GM18507 (cell line): ENCODE results near the gene AP2A2.

ENCODE experiments used
- DNase-seq: peaks from one replicate; pipeline ENCODE4 v3.0.0; 2011; ENCODE audit warnings: low read depth; ENCODE audit not compliant: insufficient read length; ENCODE audit errors: extremely low spot score
- FAIRE-seq: peaks from 2 replicates; lab custom pipeline; 2011; peaks lifted over from hg19 to GRCh38; lab: Jason Lieb, UNC

The AP2A2 gene

DNA sequence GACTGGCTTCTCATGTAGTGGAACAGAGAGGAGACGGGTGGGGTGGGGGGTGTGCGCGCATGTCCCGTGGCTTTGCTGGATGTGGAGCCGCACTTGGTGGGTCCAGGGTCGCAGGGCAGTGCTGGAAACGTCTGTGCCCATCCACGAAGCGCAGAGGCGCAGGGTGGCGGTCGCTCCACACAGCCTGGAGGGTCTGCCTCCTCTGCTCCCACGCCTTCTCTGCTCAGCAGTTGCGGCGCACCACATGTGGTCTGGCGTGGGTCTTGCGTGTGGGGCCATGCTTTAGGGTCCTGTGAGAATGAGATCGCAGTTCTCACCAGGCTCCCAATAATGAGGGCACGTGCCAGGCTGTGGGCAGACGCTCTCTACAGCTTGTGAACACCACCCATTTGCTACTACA, 60.2 kb downstream of the AP2A2 start:
- DNase-seq (no peak), FAIRE-seq (no peak)

DNA sequence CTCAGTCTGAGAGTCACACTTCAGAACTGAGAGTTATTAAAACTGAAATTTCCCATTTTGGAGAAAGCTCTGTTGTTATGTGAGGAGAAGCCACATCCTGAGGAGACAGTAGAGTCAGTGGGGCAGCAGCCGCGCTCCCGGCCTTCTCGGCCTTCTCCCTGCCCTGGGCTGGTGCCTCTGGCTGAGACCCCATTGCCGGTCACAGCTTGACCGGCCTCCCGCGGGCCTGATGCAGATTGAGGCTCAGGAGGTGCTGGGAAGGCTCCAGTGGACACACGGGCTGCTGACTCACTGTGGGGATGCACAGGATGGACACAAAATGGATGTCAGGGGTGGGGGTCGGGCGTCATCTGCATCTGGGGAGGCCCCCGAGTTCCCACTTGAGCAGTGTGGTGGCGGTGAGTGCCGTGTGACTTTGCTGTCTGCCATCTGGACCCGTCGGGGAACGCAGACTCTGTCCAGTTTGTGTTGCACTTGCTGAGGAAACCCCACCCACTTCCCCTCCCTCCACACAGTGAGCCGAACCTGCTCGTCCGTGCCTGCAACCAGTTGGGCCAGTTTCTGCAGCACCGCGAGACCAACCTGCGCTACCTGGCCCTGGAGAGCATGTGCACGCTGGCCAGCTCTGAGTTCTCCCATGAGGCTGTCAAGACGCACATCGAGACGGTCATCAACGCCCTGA, 60.7 kb downstream of the AP2A2 start:
- no peak for FAIRE-seq

DNA sequence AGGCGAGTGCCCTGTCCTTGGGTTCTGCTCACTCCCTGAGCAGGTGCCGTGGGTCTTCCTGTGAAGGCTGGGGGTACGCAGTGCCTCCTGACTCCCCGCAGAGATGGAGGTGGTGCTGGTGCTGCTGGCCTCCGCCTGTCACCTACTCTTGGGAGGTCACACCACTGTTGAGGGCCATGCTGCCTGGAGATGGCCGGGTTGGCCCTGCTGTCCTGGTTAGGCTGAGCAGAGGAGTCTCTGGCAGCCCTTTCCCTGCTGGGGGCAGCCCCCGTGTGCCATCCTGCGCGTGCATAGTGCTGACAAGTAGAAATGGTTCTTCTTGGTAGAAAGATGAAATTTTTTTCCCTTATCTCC, 61.3 kb downstream of the AP2A2 start:
- DNase-seq (no peak), FAIRE-seq (no peak)

More for the DNA sequence above, 60.7 kb downstream of the AP2A2 start:
- no peak for DNase-seq

DNA sequence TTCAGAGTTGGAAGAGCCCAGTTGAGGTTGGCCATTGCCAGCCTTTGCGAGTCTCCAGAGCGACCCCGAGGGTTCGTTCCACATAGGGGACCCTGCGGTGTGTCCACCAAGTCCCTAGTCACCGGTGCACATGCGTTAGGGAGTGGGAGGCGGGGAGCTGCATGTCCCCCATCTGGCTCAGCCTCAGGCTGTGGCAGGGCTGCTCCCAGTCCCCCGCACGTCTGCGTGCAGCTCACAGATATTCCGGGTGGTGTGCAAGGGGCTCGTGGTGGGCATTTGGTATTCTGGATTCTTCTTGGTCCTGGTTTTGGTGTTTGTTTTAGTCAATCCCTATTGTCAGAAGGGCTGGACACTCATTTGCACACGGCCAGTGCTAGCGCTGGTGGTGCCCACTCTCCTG, 62.0 kb downstream of the AP2A2 start:
- DNase-seq: no peak
- FAIRE-seq: no peak

DNA sequence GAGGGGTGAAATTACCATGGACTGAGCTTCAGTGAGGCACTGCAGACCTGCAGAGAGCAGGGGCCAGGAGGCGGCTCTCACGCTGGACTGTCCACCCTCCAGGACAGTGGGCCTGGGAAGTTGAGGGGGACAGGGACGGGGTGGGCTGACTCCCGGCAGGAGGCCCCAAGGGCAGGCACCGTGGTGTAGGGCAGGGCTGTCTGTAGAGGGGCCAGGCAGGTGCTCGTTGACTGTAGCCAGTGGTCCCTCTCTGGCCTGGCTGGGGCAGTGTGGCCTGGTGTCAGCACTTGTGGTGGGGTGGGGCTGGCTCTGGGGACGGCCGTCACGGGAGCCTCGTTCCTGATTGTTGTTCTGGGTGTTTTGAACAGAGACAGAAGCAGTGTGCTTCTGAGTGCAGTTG, 64.4 kb downstream of the AP2A2 start:
- FAIRE-seq: no peak
- no peak for DNase-seq

DNA sequence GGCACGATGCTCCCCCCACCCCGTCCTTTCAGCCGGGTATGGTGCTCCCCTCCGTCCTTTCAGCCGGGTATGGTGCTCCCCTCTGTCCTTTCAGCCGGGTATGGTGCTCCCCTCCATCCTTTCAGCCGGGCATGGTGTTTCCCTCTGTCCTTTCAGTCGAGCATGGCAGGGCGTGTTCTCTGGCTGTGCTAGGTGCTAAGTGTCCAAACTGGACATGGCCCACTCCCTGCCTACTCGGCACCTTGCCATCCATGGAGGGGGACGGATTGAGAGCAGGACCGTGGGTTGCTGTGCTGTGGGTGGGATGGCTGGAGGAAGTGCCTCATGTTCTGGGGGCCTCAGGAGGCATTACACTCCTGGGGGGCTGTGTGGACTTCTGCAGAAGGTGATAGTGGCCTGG, 65.4 kb downstream of the AP2A2 start:
- no peak for DNase-seq
- no peak for FAIRE-seq

DNA sequence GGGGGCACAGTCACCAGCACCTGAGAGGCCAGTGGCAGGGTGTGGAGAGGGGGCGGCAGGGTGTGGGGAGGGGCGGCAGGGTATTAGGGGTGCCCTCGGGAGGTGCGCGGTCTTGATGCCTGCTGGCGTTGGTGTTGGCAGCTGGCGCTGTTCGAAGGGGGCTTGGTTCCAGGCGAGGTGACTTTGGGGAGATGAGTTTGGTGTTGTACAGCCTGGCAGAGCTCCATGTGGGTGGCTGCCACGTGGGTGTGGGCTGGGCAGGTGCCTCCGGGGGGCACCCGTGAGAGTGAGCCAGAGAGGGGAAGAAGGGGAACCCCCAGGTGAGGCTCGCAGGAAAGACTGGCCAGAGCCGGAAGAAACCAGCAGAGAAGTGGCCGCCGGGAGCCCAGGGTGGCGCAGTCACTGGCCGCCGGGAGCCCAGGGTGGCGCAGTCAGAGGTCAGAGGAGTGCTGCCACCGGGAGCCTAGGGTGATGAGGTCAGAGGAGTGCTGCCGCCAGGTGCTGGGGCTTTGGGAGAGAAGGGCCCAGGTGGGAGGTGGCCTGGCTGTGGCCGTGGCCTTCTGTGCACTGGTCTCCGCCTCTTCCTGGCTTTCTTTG, 66.1 kb downstream of the AP2A2 start:
- no peak for DNase-seq

DNA sequence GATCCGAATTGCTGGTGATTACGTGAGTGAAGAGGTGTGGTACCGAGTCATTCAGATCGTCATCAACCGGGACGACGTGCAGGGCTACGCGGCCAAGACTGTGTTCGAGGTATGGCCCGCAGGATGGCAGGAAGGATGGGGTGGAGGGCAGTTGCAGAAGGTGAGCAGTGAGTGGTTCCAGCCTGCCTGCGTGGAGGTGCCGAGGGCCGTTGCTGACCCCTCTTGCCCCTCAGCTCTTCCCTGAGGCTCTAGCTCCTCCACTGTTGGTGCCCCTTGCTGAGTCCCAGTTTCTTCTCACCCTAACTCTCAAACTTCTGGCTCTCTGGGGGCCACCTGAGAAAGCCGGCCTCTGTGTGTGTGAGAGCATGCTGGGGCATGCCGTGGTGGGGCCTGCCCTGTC, 66.9 kb downstream of the AP2A2 start:
- FAIRE-seq (no peak), DNase-seq (no peak)

More for the DNA sequence above, 66.1 kb downstream of the AP2A2 start:
- FAIRE-seq: no peak

DNA sequence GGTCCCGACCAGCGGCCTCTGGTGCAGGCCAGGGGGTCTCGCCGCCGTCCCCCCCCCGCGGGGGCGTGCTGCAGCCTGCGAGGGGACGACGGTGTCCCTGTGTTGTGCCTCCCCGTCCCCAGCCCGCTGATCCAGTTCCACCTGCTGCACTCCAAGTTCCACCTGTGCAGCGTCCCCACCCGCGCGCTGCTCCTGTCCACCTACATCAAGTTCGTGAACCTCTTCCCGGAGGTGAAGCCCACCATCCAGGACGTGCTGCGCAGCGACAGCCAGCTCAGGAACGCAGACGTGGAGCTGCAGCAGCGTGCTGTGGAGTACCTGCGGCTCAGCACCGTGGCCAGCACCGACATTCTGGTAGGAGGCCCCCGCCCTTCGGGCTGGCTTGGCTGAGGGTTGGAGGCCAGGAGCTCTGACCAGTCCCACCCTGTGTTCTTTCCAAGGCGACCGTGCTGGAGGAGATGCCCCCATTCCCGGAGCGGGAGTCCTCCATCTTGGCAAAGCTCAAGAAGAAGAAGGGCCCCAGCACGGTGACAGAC, 68.0 kb downstream of the AP2A2 start:
- DNase-seq (no peak), FAIRE-seq (no peak)

DNA sequence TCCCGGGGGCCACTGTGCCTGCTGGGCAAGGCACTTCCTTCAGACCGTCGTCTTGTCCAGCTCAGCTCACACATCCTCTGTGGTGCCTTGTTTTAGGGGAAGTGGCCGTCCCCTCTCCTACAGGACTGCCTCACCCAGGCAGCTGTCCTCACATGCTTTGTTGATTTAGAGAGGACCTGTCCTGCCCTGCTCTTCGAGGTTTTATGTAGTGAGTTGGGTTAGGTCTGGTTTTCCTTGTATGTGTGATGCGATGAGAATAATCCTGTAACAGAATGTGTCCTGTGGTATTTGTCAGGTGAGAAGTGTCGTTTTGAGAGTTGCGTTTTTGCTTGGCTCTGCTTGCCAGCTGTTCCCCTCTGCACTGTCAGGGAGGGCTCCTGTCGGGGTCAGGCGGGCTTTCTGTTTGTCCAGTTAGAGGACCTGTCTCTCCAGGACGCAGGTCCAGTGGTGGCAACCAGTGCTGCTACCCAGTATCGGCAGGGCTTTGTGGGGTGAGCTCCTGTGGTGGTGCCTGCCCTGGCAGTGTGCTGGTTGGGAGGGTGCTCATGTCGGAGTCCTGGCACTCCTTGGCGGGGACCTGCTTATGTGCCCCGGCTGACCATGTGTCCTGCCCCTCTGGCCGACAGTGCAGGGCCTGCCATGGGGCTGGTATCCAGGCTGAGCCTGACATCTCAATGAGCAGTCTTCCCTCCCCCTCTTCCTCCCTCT, 69.5 kb downstream of the AP2A2 start:
- FAIRE-seq (no peak), DNase-seq (no peak)

DNA sequence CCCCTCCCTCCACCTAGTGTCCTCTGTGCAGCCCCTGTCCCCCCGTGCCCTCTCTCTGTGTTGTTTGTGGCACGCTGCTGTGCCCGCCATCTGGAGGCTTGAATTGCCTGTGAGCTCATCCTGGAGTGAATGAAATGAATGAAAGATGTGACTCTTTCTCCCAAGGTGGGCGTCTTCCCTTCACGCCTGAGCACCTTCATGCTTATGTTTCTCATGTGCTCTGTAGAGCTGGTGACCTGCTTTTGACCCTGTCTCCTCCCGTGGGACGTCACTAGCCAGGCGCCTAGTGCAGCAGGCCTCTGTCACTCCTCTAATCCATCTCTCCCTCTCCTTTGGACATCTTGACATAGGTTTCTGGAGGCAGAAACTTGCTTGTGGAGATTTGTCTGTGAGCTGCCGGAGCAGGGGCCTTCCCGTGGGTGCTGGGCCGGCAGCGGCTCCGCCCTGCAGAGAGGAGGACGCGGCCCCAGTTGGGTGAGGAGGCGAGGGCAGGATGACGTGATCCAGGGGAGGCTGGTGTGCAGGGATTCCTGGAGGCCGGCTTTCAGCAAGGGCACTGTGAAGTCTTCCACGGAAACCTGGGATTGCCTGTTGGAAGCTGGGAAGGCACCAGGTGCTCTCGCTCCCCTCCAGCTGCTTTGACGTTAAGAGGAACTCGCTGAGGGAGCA, 70.2 kb downstream of the AP2A2 start:
- peak; percentile 73 for DNase-seq
- FAIRE-seq: peak; percentile 86

DNA sequence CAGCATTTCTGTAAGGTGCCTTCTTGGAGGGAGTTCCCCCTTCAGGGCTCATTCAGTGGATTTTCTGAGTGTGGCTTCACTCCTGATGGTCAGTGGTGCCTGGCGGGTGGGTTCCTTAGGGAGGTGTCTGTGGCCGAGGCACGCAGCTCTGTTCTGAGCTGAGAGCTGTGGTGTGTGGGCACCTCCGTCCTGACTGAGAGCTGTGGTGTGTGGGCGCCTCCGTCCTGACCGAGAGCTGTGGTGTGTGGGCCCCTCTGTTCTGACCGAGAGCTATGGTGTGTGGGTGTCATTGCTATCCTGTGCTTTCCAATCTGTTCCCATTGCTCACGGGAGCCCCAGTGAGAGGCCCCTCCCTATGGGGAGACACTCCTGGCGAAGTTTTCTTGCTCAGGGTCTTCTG, 71.0 kb downstream of the AP2A2 start:
- no peak for DNase-seq
- peak; percentile 56 for FAIRE-seq

DNA sequence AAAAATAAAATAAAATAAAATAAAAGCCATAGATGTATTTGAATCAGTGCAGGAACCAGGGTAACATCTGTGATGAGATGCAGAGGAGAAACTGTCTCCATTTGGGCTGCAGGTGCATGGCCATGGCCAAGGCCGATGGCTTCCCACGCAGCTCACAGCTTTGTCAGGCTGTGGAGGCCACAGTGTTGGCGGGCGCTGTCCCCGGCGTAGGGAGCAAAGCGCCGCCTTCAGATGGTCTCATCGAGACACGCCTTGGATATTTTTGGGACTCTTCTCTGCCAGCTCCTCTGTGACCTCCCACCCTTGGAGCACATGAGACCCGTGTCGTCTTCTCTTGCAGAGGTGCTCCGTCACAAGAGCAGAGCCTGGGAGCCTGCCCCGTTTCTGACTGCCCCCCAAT, 72.2 kb downstream of the AP2A2 start:
- no peak for FAIRE-seq
- DNase-seq: no peak

DNA sequence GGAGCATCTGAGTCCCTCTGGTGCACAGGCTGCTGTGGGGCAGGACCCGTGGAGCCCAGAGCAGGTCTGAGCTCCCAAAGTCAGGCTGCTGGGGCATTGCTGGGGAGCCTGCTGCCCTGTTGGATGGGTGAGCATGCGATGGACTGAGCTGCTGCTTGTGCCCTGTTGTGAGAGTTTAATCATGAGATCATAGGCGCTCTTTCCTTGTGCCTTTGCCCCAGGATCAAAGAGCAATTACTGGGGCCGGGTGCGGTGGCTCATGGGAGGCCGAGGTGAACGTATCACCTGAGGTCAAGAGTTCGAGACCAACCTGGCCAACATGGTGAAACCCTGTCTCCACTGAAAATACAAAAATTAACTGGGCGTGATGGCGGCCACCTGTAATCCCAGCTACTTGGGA, 73.3 kb downstream of the AP2A2 start:
- FAIRE-seq (no peak), DNase-seq (no peak)

DNA sequence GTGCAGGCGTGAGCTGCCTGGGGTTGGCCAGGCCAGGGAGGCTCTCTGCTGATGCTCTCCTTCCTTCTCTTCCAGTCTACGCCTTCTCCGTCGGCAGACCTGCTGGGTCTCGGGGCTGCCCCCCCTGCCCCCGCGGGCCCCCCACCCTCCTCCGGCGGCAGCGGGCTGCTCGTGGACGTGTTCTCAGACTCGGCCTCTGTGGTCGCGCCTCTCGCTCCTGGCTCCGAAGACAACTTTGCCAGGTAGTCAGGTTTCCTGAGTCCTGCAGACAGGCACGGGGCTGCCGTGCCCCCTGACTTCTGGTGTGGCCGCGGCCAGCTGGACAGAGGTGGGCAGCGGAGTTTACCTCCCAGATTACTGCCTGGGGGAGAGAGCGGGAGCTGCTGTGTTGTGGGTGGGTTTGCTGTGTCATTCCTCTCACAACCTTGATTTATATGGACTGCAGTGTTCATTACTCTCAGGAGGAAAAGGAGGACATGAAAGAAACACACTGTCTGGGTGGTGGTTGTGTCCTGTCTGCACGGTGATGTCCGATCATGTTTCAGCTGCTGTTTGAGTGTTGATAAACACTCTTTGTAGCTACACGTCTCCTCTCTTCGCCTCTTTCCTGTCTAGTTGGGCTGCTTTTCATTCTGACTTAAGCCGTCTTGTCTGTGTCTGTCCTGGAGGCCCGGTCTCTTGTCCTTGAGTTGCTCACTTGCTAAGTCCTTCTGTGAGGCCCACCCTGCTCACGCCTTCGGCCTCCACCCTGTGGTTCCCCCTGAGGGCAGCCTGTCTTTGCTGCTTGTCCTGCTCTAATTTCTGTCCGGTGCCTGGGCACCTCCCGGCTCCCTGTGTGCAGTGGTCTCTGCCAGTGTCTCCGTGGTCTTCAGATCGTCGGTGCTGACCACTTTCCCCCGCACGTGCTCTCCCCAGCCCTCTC, 74.9 kb downstream of the AP2A2 start:
- DNase-seq (no peak), FAIRE-seq (no peak)

DNA sequence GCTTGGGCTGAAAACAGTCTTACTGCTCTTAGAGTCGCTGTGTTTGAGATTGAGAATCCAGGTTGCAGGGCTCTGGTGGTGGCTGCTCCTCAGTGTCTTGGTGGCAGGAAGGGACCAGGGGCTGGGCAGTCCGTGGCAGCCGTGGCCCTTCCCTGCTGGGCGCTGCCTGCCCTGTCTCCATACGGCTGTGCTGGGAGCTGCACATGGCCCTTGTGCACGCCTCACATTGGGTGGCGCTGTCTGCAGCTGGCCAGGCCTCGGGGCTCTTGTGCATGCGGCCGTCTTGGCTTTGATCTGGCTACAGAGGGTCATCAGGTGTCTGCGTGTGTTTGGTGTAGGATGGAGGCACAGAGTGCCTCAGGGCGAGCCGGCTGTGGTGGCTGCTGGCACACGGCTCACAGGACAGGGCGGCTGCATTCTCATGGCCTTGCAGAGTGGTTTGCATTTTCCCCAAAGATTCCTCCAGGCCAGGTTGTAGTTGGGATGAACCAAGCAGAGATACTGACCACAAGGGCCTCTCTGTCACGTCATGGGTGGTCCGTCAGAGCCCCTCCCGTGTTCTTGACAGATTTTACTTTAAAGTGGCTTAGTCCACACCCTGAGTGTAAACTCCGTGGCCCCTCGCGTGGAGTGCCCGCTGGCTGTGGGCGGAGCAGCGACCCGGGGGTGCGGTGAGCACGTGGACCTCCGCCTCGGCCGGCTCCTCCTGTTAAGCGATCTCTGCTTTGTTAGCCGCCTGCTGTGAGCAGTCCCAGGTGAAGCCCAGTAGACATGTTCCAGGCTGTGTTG, 76.1 kb downstream of the AP2A2 start:
- FAIRE-seq (no peak), DNase-seq (no peak)

DNA sequence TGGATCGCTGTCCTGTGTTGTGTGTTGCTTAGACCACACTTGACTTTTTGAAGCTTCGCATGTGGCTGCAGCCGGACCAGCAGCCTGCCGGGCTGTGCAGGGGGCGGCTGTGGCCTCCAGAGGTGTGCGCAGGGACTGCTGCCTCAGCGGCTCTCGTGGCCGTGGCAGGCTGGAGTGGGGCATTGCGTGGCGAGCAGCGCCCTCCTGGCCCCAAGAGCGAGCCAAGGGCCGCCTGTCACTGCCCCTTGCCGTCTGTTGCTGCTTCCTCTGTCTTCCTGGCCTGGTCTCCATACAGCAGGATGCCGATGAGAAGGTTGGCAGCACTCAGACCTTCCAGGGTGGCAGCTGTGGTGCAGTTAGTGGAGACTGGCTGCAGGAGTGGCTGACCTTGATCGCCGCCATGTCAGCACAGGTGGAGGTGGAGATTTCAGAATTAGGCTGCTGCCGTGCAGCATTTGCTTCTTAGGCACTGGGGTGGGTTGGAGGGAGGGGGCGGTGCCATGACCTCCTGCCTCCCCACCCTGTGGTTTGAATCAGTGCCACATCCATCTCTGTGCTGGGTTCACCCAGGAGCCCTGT, 76.8 kb downstream of the AP2A2 start:
- FAIRE-seq (no peak), DNase-seq (no peak)

DNA sequence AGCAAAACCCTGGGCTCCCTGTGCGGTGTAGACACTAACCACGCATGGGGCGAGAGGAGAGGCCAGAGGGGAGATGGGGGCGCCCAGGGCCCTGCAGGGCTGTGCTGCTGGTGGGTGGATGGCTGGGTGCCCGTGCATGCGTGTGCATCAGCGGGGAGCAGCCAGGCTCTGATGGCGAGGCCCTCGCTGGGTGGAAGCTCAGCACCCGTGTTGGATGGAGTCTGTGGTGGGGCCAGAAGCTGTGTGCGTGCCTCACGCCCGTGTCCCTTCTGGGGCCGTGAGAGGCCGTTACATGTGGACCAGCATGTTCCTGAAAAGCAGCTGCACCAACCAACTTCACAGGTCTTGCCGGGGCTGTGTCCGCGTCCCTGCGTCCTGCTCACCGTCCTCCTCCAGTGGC, 77.5 kb downstream of the AP2A2 start:
- no peak for DNase-seq
- no peak for FAIRE-seq
